Measurements from ENCODE around the gene SMIM32. TPM values are rescaled to one million over a fixed set of nuclear protein-coding genes. Genes with fewer than 3 reads are reported as not detected.

SMIM32 gene
- total and polyA plus RNA-seq, 2 of the 13 experiments (the other 11 are each of a cell fraction or from before 2014, with no cell fraction given): 0.15 to 0.20 TPM

DNA sequence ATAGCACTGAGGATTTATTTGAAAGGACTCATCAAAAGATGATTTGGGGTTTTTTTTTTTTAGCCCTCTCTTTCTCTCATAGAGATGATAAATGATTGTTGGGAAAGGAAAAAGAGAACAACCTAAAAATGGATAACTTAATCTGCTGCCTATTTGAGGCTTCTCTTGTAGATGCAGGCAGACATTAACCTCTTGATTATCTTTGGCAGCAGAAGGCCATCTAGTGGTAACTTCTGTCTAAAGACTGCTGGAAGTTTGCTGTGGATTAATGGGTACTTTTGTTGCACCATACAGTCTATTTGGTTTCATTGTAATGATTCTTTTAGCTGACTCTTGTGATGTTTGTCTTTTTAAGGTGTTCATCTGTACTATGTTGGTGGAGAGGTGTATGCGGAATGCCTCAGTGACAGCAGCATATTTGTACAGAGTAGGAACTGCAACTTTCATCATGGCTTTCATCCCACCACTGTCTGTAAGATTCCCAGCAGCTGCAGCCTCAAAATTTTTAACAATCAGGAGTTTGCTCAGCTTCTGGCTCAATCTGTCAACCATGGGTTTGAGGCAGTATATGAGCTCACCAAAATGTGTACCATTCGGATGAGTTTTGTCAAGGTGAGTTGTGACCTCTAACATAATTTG, 18.8 kb downstream of the SMIM32 start (continued):
- TF ChIP-seq SRSF9 (IDR thresholded peaks at IDR 0.05; ENCODE audit: borderline replicate concordance, insufficient read depth, low read depth, low read length, poor library complexity, severe bottlenecking) (no peak), DNMT3B (CRISPR knock-in tag; conservative IDR thresholded peaks at IDR 0.05) (no peak), MLXIP (CRISPR knock-in tag; IDR thresholded peaks at IDR 0.05; ENCODE audit: borderline replicate concordance) (no peak), ATRX (CRISPR knock-in tag; IDR thresholded peaks at IDR 0.05; ENCODE audit: borderline replicate concordance) (no peak), DRAP1 (CRISPR knock-in tag; IDR thresholded peaks at IDR 0.05) (no peak), FOXO1 (CRISPR knock-in tag; IDR thresholded peaks at IDR 0.05) (no peak), ZNF652 (CRISPR knock-in tag; IDR thresholded peaks at IDR 0.05; ENCODE audit: borderline replicate concordance, low read depth) (0 out of 2 replicates have a peak, but pooled peaks have one; percentile 60), SP140L (CRISPR knock-in tag; IDR thresholded peaks at IDR 0.05; ENCODE audit: borderline replicate concordance) (no peak), THYN1 (CRISPR knock-in tag; IDR thresholded peaks at IDR 0.05; ENCODE audit: borderline replicate concordance, low read depth) (no peak), MIXL1 (CRISPR knock-in tag; IDR thresholded peaks at IDR 0.05) (peak; percentile 73; the same call in 1 of the 2 replicates), ARID3A (IDR thresholded peaks at IDR 0.05; ENCODE audit: low read depth, low read length) (peak; percentile 39; the same call in 1 of the 2 replicates), TCF7L2 (IDR thresholded peaks at IDR 0.05; ENCODE audit: low read depth, low read length) (no peak), CREB1 (IDR thresholded peaks at IDR 0.05) (no peak), CREB1 (CRISPR knock-in tag; IDR thresholded peaks at IDR 0.05) (no peak), FOXA3 (CRISPR knock-in tag; IDR thresholded peaks at IDR 0.05) (peak; percentile 28; the same call in 1 of the 2 replicates), RAD21 (CRISPR knock-in tag; IDR thresholded peaks at IDR 0.05) (peak; percentile 54), BRCA1 (CRISPR knock-in tag; IDR thresholded peaks at IDR 0.05) (no peak), ZNF703 (CRISPR knock-in tag; IDR thresholded peaks at IDR 0.05; ENCODE audit: borderline replicate concordance) (no peak), NR2F2 (IDR thresholded peaks at IDR 0.05; ENCODE audit: borderline replicate concordance, low read depth) (no peak), SAP130 (CRISPR knock-in tag; IDR thresholded peaks at IDR 0.05; ENCODE audit: low read depth) (no peak), RFXAP (CRISPR knock-in tag; IDR thresholded peaks at IDR 0.05; ENCODE audit: borderline replicate concordance) (no peak), TGIF2 (CRISPR knock-in tag; IDR thresholded peaks at IDR 0.05) (no peak), GATAD1 (CRISPR knock-in tag; IDR thresholded peaks at IDR 0.05) (no peak), MXI1 (IDR thresholded peaks at IDR 0.05; ENCODE audit: borderline replicate concordance, low read depth, low read length) (no peak)
- TF ChIP-seq, protein P1, sequence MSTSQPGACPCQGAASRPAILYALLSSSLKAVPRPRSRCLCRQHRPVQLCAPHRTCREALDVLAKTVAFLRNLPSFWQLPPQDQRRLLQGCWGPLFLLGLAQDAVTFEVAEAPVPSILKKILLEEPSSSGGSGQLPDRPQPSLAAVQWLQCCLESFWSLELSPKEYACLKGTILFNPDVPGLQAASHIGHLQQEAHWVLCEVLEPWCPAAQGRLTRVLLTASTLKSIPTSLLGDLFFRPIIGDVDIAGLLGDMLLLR (CRISPR knock-in tag; IDR thresholded peaks at IDR 0.05): no peak
- TF ChIP-seq, protein P2, sequence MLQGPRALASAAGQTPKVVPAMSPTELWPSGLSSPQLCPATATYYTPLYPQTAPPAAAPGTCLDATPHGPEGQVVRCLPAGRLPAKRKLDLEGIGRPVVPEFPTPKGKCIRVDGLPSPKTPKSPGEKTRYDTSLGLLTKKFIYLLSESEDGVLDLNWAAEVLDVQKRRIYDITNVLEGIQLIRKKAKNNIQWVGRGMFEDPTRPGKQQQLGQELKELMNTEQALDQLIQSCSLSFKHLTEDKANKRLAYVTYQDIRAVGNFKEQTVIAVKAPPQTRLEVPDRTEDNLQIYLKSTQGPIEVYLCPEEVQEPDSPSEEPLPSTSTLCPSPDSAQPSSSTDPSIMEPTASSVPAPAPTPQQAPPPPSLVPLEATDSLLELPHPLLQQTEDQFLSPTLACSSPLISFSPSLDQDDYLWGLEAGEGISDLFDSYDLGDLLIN (CRISPR knock-in tag; IDR thresholded peaks at IDR 0.05; ENCODE audit: borderline replicate concordance): no peak
